PFSK-1 (cell line): ENCODE data around the gene NEMP2.

Experiments
- FOXP2 ChIP-seq: optimal IDR thresholded peaks from 2 replicates; pipeline ENCODE3; 2011; ENCODE audit warnings: borderline replicate concordance, control low read depth, inconsistent platforms; ENCODE audit not compliant: insufficient read depth; ENCODE audit errors: extremely low read length, extremely low read depth
- POLR2AphosphoS5 ChIP-seq: IDR thresholded peaks from 2 replicates; pipeline ENCODE4 v1.6.1; 2012; ENCODE audit warnings: low read depth, mild to moderate bottlenecking, control low read depth, low read length, moderate library complexity

DNA sequence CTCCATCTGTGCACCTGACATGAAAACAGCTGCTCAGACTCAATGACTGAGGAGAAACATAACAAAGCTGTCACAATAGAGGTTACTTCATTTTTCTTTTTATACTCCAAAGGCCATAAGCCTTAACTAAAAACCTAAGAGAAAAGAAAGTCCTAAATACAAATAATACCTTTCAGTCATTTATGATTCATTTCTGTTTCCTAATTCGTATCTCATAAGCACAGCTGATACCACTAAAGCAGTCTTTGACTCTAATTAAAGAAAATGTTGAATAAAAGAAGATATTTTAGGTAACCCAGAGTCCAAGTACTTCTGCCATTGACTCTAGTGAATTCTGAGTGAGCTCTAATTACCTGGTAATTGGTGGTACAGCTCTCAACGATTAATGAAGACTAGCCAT is 20.6 kb downstream of the NEMP2 start:
- TF ChIP-seq POLR2AphosphoS5: no peak
- no peak for TF ChIP-seq FOXP2
